ENCODE measurements around the gene AFF3. TPM values are rescaled to one million over a fixed set of nuclear protein-coding genes. Genes with fewer than 3 reads are reported as not detected.

AFF3 gene
- total and polyA plus RNA-seq, 2 donors (not counting 3 experiments of a cell fraction or from before 2014, with no cell fraction given), result 0.06 to 0.07 TPM

DNA sequence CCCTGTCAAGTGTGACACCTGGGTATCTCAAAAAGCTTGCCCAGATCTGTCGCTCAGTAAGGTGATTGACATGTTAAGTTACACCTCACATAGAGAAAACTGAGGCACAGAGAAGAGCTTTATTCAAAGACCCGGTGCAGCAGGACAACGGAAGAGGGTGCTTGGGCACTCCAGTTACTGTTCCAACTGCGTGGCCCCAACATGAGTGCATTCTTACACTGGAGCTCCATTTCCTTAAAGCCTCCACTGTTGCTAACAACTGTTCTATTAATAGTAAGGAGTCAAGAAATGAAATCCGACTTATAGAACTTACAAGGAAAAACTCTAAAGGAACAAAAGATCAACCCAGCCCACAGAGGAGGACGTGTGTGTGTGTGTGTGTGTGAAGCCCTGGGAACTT, 597.8 kb downstream of the AFF3 start:
- POLR2A ChIA-PET, result no interaction called here
- dilution Hi-C loops (cut with MboI; ENCODE audit: extremely low pct_ligation_motif_present, low sequenced_read_pairs), result no loop called here
- DNase-seq (ENCODE audit: low read depth, low spot score), result no peak
- H3K9me1 ChIP-seq (replicated peaks; ENCODE audit: control insufficient read depth, extremely low read depth, insufficient read depth, low read length), result no peaks in the 10 kb centered on the region
- H3K4me2 ChIP-seq (ENCODE audit: insufficient read depth, low read length), result no peak overlapping the region
- H3K27me3 ChIP-seq (ENCODE audit: control insufficient read depth in 2 of 2, insufficient read depth in 2 of 2, low read length in 2 of 2), result peaks cover 2 to 6% of the 10 kb centered on the region in 2 experiments
- no peak overlapping the region for H3K27ac ChIP-seq (ENCODE audit: insufficient read depth, low read depth, low read length)
- H3K9ac ChIP-seq (replicated peaks; ENCODE audit: extremely low read depth, insufficient read depth, low read length), result no peak overlapping the region
- FAIRE-seq, result no peak
- no peaks in the 10 kb centered on the region for H3K4me1 ChIP-seq (ENCODE audit: control insufficient read depth, extremely low read depth, insufficient read depth, low read length)
- H3K36me3 ChIP-seq (ENCODE audit: control insufficient read depth in 2 of 2, extremely low read depth in 1 of 2, insufficient read depth in 2 of 2, low read length in 2 of 2), result no peaks in the 10 kb centered on the region
- H3K4me3 ChIP-seq (replicated peaks in 1 of 3; ENCODE audit: insufficient read depth in 1 of 3, low read depth in 1 of 3, low read length in 3 of 3), result no peak overlapping the region
- CTCF ChIA-PET, result interaction anchor here (1.8 kb wide), 1 partner anchor 718 kb away, joined by 5 read pairs; no protein-coding TSS in a partner anchor
- H4K20me1 ChIP-seq (replicated peaks; ENCODE audit: control insufficient read depth, extremely low read depth, insufficient read depth, low read length), result no peaks in the 10 kb centered on the region
- BruUV-seq (replicated peaks), result no TSS peak
- H3K79me2 ChIP-seq (ENCODE audit: control insufficient read depth, insufficient read depth, low read length), result no peaks in the 10 kb centered on the region
- intact Hi-C loops (cut with micrococcal nuclease), result no loop called here
- TF ChIP-seq POLR2AphosphoS5 (IDR thresholded peaks at IDR 0.05; ENCODE audit: insufficient read depth, low read depth, low read length) (no peak), GATA2 (IDR thresholded peaks at IDR 0.05; ENCODE audit: insufficient read depth, insufficient read length, low read depth, low read length) (no peak), JUN (IDR thresholded peaks at IDR 0.05; ENCODE audit: borderline replicate concordance, insufficient read depth, insufficient read length, low read depth) (no peak), MYC (IDR thresholded peaks at IDR 0.05; ENCODE audit: low read depth, low read length) (no peak), EZH2 (IDR thresholded peaks at IDR 0.05; ENCODE audit: borderline replicate concordance, low read depth, low read length, severe bottlenecking) (no peak), POLR2A (IDR thresholded peaks at IDR 0.05; ENCODE audit: low read depth, low read length) (no peak), FOS (IDR thresholded peaks at IDR 0.05; ENCODE audit: borderline replicate concordance, insufficient read depth, low read length) (no peak)
- TF ChIP-seq, protein P1, sequence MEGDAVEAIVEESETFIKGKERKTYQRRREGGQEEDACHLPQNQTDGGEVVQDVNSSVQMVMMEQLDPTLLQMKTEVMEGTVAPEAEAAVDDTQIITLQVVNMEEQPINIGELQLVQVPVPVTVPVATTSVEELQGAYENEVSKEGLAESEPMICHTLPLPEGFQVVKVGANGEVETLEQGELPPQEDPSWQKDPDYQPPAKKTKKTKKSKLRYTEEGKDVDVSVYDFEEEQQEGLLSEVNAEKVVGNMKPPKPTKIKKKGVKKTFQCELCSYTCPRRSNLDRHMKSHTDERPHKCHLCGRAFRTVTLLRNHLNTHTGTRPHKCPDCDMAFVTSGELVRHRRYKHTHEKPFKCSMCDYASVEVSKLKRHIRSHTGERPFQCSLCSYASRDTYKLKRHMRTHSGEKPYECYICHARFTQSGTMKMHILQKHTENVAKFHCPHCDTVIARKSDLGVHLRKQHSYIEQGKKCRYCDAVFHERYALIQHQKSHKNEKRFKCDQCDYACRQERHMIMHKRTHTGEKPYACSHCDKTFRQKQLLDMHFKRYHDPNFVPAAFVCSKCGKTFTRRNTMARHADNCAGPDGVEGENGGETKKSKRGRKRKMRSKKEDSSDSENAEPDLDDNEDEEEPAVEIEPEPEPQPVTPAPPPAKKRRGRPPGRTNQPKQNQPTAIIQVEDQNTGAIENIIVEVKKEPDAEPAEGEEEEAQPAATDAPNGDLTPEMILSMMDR (IDR thresholded peaks at IDR 0.05; ENCODE audit: extremely low read depth in 1 of 2, insufficient read depth in 1 of 2, low read depth in 1 of 2, low read length in 2 of 2), result no peak
- TF ChIP-seq, protein P2, sequence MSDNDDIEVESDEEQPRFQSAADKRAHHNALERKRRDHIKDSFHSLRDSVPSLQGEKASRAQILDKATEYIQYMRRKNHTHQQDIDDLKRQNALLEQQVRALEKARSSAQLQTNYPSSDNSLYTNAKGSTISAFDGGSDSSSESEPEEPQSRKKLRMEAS (IDR thresholded peaks at IDR 0.05; ENCODE audit: insufficient read depth, insufficient read length), result no peak
- H3K9me3 ChIP-seq (replicated peaks; ENCODE audit: control insufficient read depth, insufficient read depth, low read length), result no peaks in the 10 kb centered on the region
- no peak overlapping the region for H2AFZ ChIP-seq (ENCODE audit: low read depth, low read length)
